Right hindlimb (tissue), 1 donor: ENCODE measurements around the gene MROH7.

Source experiments
- DNase-seq: peaks from one replicate; pipeline ENCODE4 v3.0.0-alpha.2; 2018

MROH7 gene

GRCh38 chr1:54744696-54745095, 103.1 kb downstream of the MROH7 start:
- DNase-seq: no peak

GRCh38 chr1:54745274-54745673, 103.7 kb downstream of the MROH7 start:
- no peak for DNase-seq

GRCh38 chr1:54745864-54746263, 104.3 kb downstream of the MROH7 start:
- no peak for DNase-seq

GRCh38 chr1:54748094-54748835, 106.7 kb downstream of the MROH7 start:
- no peak for DNase-seq

- no peak for DNase-seq
Observed at GRCh38 chr1:54750596-54750995, 109.0 kb downstream of the MROH7 start.

GRCh38 chr1:54751426-54751825, 109.8 kb downstream of the MROH7 start:
- DNase-seq: no peak

GRCh38 chr1:54754045-54754444, 112.5 kb downstream of the MROH7 start:
- no peak for DNase-seq

- DNase-seq: no peak
Observed at GRCh38 chr1:54754486-54755285, 113.1 kb downstream of the MROH7 start.

GRCh38 chr1:54757833-54758232, 116.2 kb downstream of the MROH7 start:
- DNase-seq: no peak

GRCh38 chr1:54758678-54759348, 117.2 kb downstream of the MROH7 start:
- DNase-seq: no peak
